ENCODE data around the gene CAMK2N2.

- no peak for TF ChIP-seq EZH2 (IDR thresholded peaks at IDR 0.05; ENCODE audit: borderline replicate concordance, low read length)
- no peak for TF ChIP-seq CTCF (IDR thresholded peaks at IDR 0.05; ENCODE audit: low read length)
These were observed 23.0 kb downstream of the CAMK2N2 start for GRCh38 chr3:184238246-184238818.

Measured in OCI-LY1 (cell line).